Stomach (tissue), 4 donors: ENCODE results near the gene TBCCD1.
"Not testable (repeated sequence)": the region's sequence is repeated elsewhere in the genome, so short reads cannot be mapped to it uniquely, and the experiment has no call there.

ENCODE experiments used
- CTCF ChIP-seq, 7 experiments: fragments of 450-650 bp in 4 of 7; fragments of 200-600 bp in 3 of 7; sonication (generic) in 3 of 7; IDR thresholded peaks; one replicate each; pipeline ENCODE4 v1.5.1; 2016 to 2019; ENCODE audit warnings: antibody characterized with exemption in 7 of 7, control low read depth in 2 of 7, mild to moderate bottlenecking in 1 of 7
- EP300 ChIP-seq: sonication (generic); formaldehyde crosslinking; IDR thresholded peaks from one replicate; pipeline ENCODE4 v1.6.1; 2017; ENCODE audit warnings: antibody characterized with exemption
- POLR2A ChIP-seq, 4 donors: fragments of 450-650 bp; IDR thresholded peaks; one replicate each; pipeline ENCODE4 v1.6.1; 2016; ENCODE audit warnings: antibody characterized with exemption in 4 of 4, control low read depth in 2 of 4, mild to moderate bottlenecking in 1 of 4, moderate library complexity in 1 of 4
- POLR2AphosphoS5 ChIP-seq, 3 donors: sonication (generic); formaldehyde crosslinking; IDR thresholded peaks; one replicate each; pipeline ENCODE4 v1.6.1; 2016; ENCODE audit warnings: antibody characterized with exemption in 3 of 3

GRCh38 chr3:186586245-186586644, 19.1 kb upstream of the TBCCD1 start:
- not testable (repeated sequence) for TF ChIP-seq CTCF (IDR thresholded peaks at IDR 0.05); POLR2A (IDR thresholded peaks at IDR 0.05); POLR2AphosphoS5 (IDR thresholded peaks at IDR 0.05); EP300
